Measurements from ENCODE around the gene RNF183.

DNA sequence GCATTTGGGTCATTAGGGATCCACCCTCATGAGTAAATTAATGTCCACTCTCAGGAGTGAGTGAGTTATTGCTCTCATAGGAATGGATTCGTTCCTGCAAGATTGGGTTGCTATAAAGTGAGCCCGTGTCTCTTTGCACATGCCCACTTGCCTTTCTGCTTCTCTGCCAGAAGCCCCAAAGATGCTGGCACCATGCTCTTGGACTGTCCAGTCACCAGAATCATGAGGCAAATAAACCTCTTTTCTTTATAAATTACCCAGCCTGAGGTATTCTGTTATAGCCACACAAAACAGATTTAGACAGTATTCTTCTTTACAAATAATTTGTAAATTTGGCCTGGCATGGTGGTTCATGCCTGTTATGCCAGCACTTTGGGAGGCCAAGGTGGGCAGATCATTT, 52.4 kb downstream of the RNF183 start:
- TF ChIP-seq EZH2 (IDR thresholded peaks at IDR 0.05; ENCODE audit: borderline replicate concordance, insufficient read depth, low read length, poor library complexity, severe bottlenecking) = no peak
- TF ChIP-seq, protein P1, sequence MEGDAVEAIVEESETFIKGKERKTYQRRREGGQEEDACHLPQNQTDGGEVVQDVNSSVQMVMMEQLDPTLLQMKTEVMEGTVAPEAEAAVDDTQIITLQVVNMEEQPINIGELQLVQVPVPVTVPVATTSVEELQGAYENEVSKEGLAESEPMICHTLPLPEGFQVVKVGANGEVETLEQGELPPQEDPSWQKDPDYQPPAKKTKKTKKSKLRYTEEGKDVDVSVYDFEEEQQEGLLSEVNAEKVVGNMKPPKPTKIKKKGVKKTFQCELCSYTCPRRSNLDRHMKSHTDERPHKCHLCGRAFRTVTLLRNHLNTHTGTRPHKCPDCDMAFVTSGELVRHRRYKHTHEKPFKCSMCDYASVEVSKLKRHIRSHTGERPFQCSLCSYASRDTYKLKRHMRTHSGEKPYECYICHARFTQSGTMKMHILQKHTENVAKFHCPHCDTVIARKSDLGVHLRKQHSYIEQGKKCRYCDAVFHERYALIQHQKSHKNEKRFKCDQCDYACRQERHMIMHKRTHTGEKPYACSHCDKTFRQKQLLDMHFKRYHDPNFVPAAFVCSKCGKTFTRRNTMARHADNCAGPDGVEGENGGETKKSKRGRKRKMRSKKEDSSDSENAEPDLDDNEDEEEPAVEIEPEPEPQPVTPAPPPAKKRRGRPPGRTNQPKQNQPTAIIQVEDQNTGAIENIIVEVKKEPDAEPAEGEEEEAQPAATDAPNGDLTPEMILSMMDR (IDR thresholded peaks at IDR 0.05; ENCODE audit: poor library complexity, severe bottlenecking) = no peak
- TF ChIP-seq RAD21 (conservative IDR thresholded peaks at IDR 0.05) = no peak
- no peak for TF ChIP-seq POLR2AphosphoS5 (IDR thresholded peaks at IDR 0.05)
- no peak for TF ChIP-seq EP300 (conservative IDR thresholded peaks at IDR 0.05; ENCODE audit: poor library complexity, severe bottlenecking)
- TF ChIP-seq TAF1 (IDR thresholded peaks at IDR 0.05; ENCODE audit: low read depth) = no peak
- TF ChIP-seq, protein P2, sequence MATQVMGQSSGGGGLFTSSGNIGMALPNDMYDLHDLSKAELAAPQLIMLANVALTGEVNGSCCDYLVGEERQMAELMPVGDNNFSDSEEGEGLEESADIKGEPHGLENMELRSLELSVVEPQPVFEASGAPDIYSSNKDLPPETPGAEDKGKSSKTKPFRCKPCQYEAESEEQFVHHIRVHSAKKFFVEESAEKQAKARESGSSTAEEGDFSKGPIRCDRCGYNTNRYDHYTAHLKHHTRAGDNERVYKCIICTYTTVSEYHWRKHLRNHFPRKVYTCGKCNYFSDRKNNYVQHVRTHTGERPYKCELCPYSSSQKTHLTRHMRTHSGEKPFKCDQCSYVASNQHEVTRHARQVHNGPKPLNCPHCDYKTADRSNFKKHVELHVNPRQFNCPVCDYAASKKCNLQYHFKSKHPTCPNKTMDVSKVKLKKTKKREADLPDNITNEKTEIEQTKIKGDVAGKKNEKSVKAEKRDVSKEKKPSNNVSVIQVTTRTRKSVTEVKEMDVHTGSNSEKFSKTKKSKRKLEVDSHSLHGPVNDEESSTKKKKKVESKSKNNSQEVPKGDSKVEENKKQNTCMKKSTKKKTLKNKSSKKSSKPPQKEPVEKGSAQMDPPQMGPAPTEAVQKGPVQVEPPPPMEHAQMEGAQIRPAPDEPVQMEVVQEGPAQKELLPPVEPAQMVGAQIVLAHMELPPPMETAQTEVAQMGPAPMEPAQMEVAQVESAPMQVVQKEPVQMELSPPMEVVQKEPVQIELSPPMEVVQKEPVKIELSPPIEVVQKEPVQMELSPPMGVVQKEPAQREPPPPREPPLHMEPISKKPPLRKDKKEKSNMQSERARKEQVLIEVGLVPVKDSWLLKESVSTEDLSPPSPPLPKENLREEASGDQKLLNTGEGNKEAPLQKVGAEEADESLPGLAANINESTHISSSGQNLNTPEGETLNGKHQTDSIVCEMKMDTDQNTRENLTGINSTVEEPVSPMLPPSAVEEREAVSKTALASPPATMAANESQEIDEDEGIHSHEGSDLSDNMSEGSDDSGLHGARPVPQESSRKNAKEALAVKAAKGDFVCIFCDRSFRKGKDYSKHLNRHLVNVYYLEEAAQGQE (IDR thresholded peaks at IDR 0.05; ENCODE audit: borderline replicate concordance) = no peak

Data from neural cell (in vitro differentiated cells).